ENCODE measurements around the gene SUN2. TPM values are rescaled to one million over a fixed set of nuclear protein-coding genes. Genes with fewer than 3 reads are reported as not detected.

Gene SUN2
- total and polyA plus RNA-seq, 2 of the 13 experiments (the other 11 are each of a cell fraction or from before 2014, with no cell fraction given) = 45.6 to 56.6 TPM

DNA sequence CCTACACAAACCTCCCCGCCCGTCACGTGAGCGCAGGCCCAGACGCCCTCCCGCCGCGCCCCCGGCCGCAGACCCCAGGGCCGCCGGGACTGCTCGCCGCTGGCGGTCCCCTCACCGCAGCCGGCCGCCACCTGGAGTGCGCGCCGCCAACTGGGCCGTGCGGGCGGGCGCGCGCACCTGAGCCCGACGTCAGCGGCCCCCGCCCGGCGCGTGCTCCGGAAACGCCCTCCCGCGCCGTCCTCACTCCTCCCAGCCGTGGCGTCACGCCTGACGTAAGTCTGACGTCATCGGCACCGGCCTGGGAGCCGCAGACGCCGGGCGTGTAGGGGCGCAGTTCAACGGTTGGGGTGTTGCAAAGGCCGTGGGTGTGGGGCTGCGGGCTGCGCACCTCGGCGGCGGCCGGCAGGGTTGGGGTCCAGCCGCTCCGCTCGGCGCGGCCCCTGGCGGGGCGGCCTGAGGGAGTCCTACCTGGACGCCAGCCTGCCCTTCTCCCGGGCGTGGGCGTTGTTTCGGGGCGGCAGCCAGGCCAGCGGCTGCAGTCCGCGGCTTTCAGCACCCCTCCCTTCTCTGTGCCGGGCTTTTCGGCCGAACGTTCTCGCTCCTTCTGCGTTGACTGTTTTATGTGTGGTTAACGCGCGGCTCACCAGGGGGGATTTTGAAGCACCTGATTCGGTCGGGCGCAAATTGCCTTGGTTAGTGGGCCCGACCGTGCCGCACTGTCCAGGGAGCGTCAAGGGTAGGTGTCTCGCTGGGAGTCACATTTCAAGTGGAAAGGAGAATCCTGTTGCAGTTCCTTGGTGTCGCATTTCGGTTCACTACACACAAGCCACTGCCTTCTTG is 54.8 kb downstream of the SUN2 start, which contains the start of gene JOSD1 (continued):
- TF ChIP-seq RXRB (CRISPR knock-in tag; IDR thresholded peaks at IDR 0.05; ENCODE audit: borderline replicate concordance) = 0 out of 2 replicates have a peak, but pooled peaks have one; percentile 25
- TF ChIP-seq MIXL1 (CRISPR knock-in tag; IDR thresholded peaks at IDR 0.05) = no peak
- TF ChIP-seq NFIB (CRISPR knock-in tag; IDR thresholded peaks at IDR 0.05; ENCODE audit: borderline replicate concordance) = no peak
- TF ChIP-seq ZNF788 (CRISPR knock-in tag; IDR thresholded peaks at IDR 0.05; ENCODE audit: borderline replicate concordance) = peak; percentile 75; the same call in 1 of the 2 replicates
- TF ChIP-seq, protein P1, sequence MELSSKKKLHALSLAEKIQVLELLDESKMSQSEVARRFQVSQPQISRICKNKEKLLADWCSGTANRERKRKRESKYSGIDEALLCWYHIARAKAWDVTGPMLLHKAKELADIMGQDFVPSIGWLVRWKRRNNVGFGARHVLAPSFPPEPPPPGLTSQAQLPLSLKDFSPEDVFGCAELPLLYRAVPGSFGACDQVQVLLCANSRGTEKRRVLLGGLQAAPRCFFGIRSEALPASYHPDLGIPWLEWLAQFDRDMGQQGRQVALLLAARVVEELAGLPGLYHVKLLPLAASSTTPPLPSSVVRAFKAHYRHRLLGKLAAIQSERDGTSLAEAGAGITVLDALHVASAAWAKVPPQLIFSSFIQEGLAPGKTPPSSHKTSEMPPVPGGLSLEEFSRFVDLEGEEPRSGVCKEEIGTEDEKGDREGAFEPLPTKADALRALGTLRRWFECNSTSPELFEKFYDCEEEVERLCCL (CRISPR knock-in tag; IDR thresholded peaks at IDR 0.05; ENCODE audit: borderline replicate concordance) = no peak; the same call in 1 of the 2 replicates
- TF ChIP-seq FOXK1 (CRISPR knock-in tag; IDR thresholded peaks at IDR 0.05; ENCODE audit: borderline replicate concordance, low read depth) = no peak; the same call in 1 of the 2 replicates
- no peak for TF ChIP-seq ZSCAN30 (CRISPR knock-in tag; IDR thresholded peaks at IDR 0.05)
- no peak for TF ChIP-seq CHCHD3 (CRISPR knock-in tag; IDR thresholded peaks at IDR 0.05)
- TF ChIP-seq CCAR2 (optimal IDR thresholded peaks at IDR 0.05; ENCODE audit: low read depth, low read length) = no peak
- TF ChIP-seq ELF3 (CRISPR knock-in tag; IDR thresholded peaks at IDR 0.05) = peak; percentile 65
- TF ChIP-seq, protein P2, sequence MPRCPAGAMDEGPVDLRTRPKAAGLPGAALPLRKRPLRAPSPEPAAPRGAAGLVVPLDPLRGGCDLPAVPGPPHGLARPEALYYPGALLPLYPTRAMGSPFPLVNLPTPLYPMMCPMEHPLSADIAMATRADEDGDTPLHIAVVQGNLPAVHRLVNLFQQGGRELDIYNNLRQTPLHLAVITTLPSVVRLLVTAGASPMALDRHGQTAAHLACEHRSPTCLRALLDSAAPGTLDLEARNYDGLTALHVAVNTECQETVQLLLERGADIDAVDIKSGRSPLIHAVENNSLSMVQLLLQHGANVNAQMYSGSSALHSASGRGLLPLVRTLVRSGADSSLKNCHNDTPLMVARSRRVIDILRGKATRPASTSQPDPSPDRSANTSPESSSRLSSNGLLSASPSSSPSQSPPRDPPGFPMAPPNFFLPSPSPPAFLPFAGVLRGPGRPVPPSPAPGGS (CRISPR knock-in tag; IDR thresholded peaks at IDR 0.05) = 0 out of 2 replicates have a peak, but pooled peaks have one; percentile 75
- TF ChIP-seq ZNF331 (CRISPR knock-in tag; IDR thresholded peaks at IDR 0.05) = peak; percentile 66
- peak; percentile 70 for TF ChIP-seq SALL2 (CRISPR knock-in tag; IDR thresholded peaks at IDR 0.05)
- TF ChIP-seq ZC3H13 (CRISPR knock-in tag; IDR thresholded peaks at IDR 0.05) = peak; percentile 53; the same call in 1 of the 2 replicates
- TF ChIP-seq, protein P3, sequence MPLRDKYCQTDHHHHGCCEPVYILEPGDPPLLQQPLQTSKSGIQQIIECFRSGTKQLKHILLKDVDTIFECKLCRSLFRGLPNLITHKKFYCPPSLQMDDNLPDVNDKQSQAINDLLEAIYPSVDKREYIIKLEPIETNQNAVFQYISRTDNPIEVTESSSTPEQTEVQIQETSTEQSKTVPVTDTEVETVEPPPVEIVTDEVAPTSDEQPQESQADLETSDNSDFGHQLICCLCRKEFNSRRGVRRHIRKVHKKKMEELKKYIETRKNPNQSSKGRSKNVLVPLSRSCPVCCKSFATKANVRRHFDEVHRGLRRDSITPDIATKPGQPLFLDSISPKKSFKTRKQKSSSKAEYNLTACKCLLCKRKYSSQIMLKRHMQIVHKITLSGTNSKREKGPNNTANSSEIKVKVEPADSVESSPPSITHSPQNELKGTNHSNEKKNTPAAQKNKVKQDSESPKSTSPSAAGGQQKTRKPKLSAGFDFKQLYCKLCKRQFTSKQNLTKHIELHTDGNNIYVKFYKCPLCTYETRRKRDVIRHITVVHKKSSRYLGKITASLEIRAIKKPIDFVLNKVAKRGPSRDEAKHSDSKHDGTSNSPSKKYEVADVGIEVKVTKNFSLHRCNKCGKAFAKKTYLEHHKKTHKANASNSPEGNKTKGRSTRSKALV (CRISPR knock-in tag; IDR thresholded peaks at IDR 0.05) = 0 out of 2 replicates have a peak, but pooled peaks have one; percentile 42
- no peak for TF ChIP-seq TEAD2 (CRISPR knock-in tag; IDR thresholded peaks at IDR 0.05)
- TF ChIP-seq NCOA2 (CRISPR knock-in tag; IDR thresholded peaks at IDR 0.05) = peak; percentile 7; the same call in 1 of the 2 replicates
- TF ChIP-seq, protein P4, sequence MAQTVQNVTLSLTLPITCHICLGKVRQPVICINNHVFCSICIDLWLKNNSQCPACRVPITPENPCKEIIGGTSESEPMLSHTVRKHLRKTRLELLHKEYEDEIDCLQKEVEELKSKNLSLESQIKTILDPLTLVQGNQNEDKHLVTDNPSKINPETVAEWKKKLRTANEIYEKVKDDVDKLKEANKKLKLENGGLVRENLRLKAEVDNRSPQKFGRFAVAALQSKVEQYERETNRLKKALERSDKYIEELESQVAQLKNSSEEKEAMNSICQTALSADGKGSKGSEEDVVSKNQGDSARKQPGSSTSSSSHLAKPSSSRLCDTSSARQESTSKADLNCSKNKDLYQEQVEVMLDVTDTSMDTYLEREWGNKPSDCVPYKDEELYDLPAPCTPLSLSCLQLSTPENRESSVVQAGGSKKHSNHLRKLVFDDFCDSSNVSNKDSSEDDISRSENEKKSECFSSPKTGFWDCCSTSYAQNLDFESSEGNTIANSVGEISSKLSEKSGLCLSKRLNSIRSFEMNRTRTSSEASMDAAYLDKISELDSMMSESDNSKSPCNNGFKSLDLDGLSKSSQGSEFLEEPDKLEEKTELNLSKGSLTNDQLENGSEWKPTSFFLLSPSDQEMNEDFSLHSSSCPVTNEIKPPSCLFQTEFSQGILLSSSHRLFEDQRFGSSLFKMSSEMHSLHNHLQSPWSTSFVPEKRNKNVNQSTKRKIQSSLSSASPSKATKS (CRISPR knock-in tag; IDR thresholded peaks at IDR 0.05) = no peak
- no peak for TF ChIP-seq SATB2 (CRISPR knock-in tag; IDR thresholded peaks at IDR 0.05)
- peak; percentile 70; the same call in 1 of the 2 replicates for TF ChIP-seq HOXA9 (CRISPR knock-in tag; IDR thresholded peaks at IDR 0.05; ENCODE audit: borderline replicate concordance)
- peak; percentile 75; the same call in 1 of the 2 replicates for TF ChIP-seq ZNF235 (CRISPR knock-in tag; IDR thresholded peaks at IDR 0.05; ENCODE audit: borderline replicate concordance)
- peak; percentile 75; the same call in 1 of the 2 replicates for TF ChIP-seq KLF6 (CRISPR knock-in tag; IDR thresholded peaks at IDR 0.05)
- peak; percentile 60; the same call in 1 of the 2 replicates for TF ChIP-seq RAD21 (CRISPR knock-in tag; IDR thresholded peaks at IDR 0.05)

All from HepG2 (cell line).